ENCODE results near the gene SNAPIN. TPM values are rescaled to one million over a fixed set of nuclear protein-coding genes. Genes with fewer than 3 reads are reported as not detected.

SNAPIN gene
- total RNA-seq, 2 donors from 2014 or later: 29.3 to 33.0 TPM

DNA sequence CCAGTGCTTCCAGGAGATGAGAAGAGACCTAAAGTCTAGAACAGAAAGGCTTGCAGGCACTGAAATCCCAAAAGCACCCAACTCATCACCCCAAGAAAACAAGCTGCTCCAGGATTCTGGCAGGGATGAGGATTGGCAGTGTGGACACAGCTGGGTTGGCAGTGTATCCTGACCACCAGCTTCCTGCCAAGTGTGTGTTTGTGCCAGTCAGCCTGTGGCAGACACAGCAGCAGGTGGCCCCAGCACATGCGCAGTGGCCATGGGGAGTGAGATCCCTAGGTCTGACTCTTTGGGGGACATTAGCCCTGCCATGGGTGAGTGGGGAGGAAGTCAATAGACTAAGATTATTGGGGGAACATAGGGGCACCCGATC, 8.7 kb upstream of the SNAPIN start:
- peaks cover 6% of the 10 kb centered on the region for H3K4me1 ChIP-seq
- no peak overlapping the region for H3K27ac ChIP-seq
- H3K9ac ChIP-seq (ENCODE audit: low read depth in 2 of 2, low read length in 2 of 2): no peak overlapping the region
- intact Hi-C loops (cut with DNase I): no loop called here
- H3K27me3 ChIP-seq: no peaks in the 10 kb centered on the region
- peaks cover 4% of the 10 kb centered on the region for H3K36me3 ChIP-seq
- no peak overlapping the region for H3K4me3 ChIP-seq
- DNase-seq: no peak
- TF ChIP-seq CTCF (IDR thresholded peaks at IDR 0.05): no peak
- no peaks in the 10 kb centered on the region for H3K9me3 ChIP-seq

DNA sequence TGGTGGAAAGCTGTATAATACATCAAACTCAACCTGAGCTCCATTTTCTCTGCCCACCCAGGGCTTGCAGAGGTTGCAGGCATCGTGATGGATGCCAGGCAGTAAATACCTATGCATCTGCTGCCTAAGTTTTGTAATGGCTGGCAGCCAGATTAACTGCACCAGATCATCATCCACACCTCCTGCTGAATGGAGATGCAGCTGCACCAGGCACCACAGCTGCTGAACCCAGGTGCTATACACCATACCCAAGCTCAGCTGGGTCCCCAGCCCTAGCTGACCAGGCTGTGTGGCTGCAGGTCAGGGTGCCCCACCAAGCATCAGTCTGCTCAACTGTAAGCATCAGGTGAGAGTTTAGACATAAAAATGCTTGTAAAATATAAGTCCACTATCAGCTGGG, 6.7 kb upstream of the SNAPIN start:
- intact Hi-C loops (cut with DNase I): no loop called here

GRCh38 chr1:153652805-153653500, 5.5 kb upstream of the SNAPIN start:
- H3K4me1 ChIP-seq: peaks cover 6% of the 10 kb centered on the region
- no peak for DNase-seq
- no peak overlapping the region for H3K9ac ChIP-seq (ENCODE audit: low read depth in 2 of 2, low read length in 2 of 2)
- peak overlapping the region; percentile 43 for H3K27ac ChIP-seq
- H3K27me3 ChIP-seq: no peaks in the 10 kb centered on the region
- H3K9me3 ChIP-seq: no peaks in the 10 kb centered on the region
- no peaks in the 10 kb centered on the region for H3K36me3 ChIP-seq
- TF ChIP-seq CTCF (IDR thresholded peaks at IDR 0.05): no peak
- intact Hi-C loops (cut with DNase I): no loop called here
- no peak overlapping the region for H3K4me3 ChIP-seq

More for the DNA sequence above, 6.7 kb upstream of the SNAPIN start:
- Histone ChIP-seq H3K27me3 (no peaks in the 10 kb centered on the region), H3K27ac (no peak overlapping the region), H3K36me3 (no peaks in the 10 kb centered on the region), H3K4me3 (no peak overlapping the region), H3K9me3 (no peaks in the 10 kb centered on the region), H3K4me1 (peaks cover 6% of the 10 kb centered on the region), H3K9ac (ENCODE audit: low read depth in 2 of 2, low read length in 2 of 2) (no peak overlapping the region)
- TF ChIP-seq CTCF (IDR thresholded peaks at IDR 0.05): no peak
- no peak for DNase-seq

- no peak overlapping the region for H3K27ac ChIP-seq
- H3K27me3 ChIP-seq: no peaks in the 10 kb centered on the region
- TF ChIP-seq CTCF (IDR thresholded peaks at IDR 0.05): no peak
- no peak overlapping the region for H3K4me3 ChIP-seq
- H3K9ac ChIP-seq (ENCODE audit: low read depth in 2 of 2, low read length in 2 of 2): no peak overlapping the region
- intact Hi-C loops (cut with DNase I): no loop called here
- H3K4me1 ChIP-seq: peaks cover 11% of the 10 kb centered on the region
- no peaks in the 10 kb centered on the region for H3K36me3 ChIP-seq
- no peaks in the 10 kb centered on the region for H3K9me3 ChIP-seq
- DNase-seq: no peak
Measured at GRCh38 chr1:153655333-153655732, 3.2 kb upstream of the SNAPIN start.

DNA sequence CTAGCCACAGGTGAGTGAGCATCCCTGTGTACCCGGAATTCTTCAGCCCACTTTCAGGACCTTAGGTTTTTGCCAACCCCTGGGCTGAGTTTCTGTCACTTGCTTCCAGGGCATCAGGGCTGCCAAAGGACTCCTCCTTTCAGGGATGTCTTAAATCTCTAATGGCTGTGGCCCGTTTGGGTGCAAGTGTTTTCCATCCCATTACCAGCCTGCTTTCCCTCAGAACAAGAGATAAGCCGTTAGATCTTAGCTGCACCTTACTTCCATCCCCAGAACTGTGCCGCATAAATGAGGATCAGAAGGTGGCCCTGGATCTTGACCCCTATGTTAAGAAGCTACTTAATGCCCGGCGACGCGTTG, 652 bp downstream of the SNAPIN start:
- H3K9ac ChIP-seq (ENCODE audit: low read depth in 2 of 2, low read length in 2 of 2): peak overlapping the region; percentile 77 to 87
- H3K27me3 ChIP-seq: no peaks in the 10 kb centered on the region
- H3K4me1 ChIP-seq: peaks cover 5% of the 10 kb centered on the region
- H3K4me3 ChIP-seq: peak overlapping the region; percentile 67
- intact Hi-C loops (cut with DNase I): no loop called here
- TF ChIP-seq CTCF (IDR thresholded peaks at IDR 0.05): no peak
- H3K9me3 ChIP-seq: no peaks in the 10 kb centered on the region
- no peak for DNase-seq
- H3K36me3 ChIP-seq: peaks cover 10% of the 10 kb centered on the region
- H3K27ac ChIP-seq: peak overlapping the region; percentile 84
